NCI-H1105 (cell line): ENCODE data around the gene CALHM3.
"Not testable (repeated sequence)": the region's sequence is repeated elsewhere in the genome, so short reads cannot be mapped to it uniquely, and the experiment has no call there.

ENCODE experiments used
- DNase-seq: peaks from one replicate; lab custom pipeline; 2025; lab: John Stamatoyannopoulos, UW

CALHM3 gene, protein sequence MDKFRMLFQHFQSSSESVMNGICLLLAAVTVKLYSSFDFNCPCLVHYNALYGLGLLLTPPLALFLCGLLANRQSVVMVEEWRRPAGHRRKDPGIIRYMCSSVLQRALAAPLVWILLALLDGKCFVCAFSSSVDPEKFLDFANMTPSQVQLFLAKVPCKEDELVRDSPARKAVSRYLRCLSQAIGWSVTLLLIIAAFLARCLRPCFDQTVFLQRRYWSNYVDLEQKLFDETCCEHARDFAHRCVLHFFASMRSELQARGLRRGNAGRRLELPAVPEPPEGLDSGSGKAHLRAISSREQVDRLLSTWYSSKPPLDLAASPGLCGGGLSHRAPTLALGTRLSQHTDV

DNA sequence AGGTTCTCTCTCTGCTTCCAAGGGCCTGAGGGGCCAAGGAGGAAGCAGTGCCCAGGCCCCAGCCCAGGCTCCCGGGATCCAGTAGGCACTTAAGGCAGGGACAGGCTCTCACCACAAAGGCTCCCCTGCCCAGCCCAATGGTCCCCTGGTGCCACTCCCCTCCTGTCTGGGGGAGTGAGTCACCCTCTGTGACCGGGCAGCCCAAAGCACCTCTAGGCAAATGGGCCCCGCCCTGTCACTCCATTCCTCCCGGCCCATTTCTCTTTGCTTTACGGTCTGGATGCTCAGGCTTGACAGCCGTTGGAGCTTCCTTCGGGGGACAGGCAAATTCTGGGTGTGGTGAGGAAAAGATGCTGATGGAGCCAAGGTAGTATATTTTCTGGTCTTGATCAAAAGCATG, at the start of gene CALHM3:
TSS of gene CALHM3 (minus strand) at position 106 of the 400 bp plus-strand sequence. CDS start 208 bp downstream, outside the sequence.
- DNase-seq = no peak

DNA sequence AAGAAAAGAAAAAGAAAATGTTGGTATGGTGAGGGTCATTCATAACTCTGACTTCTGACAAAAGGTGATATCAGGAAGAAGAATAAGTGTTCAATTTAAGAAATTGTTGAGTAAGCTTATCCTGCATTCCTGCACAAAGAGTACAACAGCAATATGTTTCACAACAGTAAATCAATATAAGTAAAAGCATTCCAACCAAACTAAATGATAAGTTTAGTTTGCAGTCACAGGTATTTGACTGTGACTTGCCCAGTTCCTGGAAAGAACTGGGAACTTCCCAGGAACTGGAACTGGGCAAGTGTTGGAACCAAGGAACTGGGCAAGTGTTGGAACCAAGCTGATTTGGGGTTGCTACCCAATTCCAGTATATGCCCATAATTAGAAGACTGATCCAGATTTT, 49.5 kb upstream of the CALHM3 start:
- DNase-seq = no peak

DNA sequence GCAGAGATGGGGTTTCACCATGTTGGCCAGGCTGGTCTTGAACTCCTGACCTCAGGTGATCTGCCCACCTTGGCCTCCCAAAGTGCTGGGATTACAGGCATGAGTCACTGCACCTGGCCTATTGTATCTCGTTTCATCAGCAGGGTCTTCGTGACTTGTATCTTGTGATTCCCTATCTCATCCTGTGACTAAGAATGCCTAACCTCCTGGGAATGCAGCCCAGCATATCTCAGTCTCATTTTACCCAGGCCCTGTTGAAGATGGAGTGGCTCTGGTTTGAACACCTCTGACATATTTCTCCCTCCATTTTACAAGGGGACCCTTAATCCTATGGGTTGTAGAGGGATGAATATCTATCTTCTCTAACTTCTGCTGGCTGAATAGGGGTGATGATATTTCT, 48.4 kb upstream of the CALHM3 start:
- not testable (repeated sequence) for DNase-seq

DNA sequence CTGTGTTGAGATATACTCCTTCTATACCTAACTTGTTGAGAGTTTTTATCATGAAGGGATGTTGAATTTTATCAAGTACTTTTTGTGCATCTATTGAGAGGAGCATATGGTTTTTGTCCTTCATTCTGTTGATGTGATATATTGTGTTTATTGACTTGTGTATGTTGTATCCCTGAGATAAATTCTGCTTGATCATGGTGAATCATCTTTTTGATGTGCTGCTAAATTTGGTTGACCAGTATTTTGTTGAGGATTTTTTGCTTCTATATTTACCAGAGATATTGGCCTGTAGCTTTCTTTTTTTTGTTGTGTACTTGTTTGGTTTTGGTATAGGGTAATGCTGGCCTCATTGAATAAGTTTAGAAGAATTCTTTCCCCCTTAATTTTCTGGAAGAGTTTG, 46.9 kb upstream of the CALHM3 start:
- DNase-seq = no peak

DNA sequence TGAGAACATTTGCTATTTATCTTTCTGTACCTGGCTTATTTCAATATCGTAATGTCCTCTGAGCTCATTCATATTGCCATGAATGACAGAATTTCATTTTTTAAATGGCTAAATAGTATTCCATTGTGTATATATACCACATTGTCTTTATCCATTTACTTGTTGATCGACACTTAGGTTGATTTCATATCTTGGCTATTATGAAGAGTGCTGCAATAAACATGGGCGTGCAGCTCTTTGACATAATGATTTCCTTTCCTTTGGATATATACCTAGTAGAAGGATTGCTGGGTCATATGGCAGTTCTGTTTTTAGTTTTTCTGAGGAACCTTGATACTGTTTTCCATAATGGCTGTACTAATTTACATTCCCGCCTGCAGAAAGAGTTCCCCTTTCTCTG, 44.6 kb upstream of the CALHM3 start:
- DNase-seq = no peak

DNA sequence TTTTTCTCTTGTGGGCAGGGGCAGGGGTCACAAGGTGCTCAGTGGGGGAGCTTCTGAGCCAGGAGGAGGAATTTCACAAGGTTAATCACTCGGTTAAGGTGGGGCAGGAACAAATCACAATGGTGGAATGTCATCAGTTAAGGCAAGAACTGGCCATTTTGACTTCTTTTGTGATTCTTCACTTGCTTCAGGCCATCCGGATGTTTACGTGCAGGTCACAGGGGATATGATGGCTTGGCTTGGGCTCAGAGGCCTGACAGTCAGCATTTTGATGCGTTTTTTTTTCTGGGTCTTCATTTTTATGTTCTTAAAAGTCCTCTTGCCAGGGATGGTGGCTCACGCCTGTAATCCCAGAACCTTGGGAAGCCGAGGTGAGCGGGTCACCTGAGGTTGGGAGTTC, 43.0 kb upstream of the CALHM3 start:
- not testable (repeated sequence) for DNase-seq

DNA sequence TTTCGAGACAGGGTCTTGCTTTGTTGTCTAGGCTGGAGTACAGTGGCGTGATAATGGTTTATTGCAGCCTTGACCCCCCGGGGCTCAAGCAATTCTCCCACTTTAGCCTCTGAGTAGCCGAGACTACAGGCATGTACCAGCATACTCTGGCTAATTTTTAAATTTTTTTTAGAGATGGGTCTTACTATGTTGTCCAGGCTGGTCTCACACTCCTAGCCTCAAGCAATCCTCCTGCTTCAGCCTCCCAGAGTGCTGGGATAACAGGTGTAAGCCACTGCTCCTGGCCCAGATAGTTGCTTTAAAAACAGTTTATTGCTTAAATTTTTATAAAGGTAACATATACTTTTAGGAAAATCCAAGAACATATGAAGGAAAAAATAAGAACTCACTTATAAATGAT, 40.8 kb upstream of the CALHM3 start:
- DNase-seq = no peak

DNA sequence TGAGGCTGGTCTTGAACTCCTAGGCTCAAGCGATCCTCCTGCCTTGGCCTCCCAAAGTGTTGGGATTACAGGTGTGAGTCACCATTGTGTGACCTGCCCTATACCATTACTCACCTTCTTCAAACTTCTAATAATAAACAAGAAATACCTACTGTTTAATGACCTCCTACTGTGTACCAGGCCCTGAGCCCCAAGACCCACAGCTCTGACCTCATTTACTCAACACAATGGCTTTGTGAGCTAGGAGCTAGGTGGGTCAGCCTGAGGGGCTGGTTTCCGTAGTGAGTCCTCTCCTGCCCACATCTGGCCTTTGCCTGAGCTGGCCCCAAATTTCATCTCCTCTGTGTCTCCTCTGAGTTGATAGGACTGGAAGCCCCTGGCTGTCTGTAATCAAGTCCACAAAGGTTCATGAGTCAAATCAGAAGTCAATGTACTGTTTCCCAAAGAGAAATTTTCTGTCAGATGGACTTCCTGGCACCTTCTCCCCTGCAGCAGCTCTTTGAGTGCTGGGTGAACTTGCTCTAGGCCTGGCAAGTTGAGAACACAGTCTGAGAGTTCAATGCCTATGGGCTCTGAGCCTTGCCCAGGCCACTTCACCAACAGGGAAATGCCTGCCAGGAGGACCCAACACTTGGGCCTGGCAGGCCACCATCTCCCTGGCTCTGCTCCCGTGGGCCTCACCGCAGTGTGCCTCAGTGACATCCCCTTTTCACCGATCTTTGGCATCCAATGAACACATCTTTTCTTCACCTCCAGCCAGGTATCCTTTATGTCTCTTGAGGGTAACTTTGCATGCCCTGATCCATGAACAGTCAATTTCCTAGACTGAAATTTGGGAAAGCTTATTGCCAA, 38.4 kb upstream of the CALHM3 start:
- DNase-seq = no peak

DNA sequence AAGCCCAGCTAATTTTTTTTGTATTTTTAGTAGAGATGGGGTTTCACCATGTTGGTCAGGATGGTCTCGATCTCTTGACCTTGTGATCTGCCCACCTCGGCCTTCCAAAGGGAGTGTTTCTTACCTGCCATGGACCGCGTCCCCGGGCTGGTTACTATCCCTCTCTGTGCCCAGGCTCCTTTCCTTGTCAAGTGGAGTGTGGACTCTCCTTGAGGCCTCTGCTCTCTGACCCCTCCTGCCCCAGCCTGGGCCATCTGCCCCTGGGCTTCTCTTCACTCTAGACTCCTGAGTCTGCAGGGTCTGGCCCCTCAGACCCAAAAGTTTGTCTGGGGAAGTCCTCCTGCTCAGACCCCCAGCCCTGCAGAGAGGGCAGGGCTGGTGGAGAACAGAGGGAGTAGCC, 35.2 kb upstream of the CALHM3 start:
- no peak for DNase-seq

DNA sequence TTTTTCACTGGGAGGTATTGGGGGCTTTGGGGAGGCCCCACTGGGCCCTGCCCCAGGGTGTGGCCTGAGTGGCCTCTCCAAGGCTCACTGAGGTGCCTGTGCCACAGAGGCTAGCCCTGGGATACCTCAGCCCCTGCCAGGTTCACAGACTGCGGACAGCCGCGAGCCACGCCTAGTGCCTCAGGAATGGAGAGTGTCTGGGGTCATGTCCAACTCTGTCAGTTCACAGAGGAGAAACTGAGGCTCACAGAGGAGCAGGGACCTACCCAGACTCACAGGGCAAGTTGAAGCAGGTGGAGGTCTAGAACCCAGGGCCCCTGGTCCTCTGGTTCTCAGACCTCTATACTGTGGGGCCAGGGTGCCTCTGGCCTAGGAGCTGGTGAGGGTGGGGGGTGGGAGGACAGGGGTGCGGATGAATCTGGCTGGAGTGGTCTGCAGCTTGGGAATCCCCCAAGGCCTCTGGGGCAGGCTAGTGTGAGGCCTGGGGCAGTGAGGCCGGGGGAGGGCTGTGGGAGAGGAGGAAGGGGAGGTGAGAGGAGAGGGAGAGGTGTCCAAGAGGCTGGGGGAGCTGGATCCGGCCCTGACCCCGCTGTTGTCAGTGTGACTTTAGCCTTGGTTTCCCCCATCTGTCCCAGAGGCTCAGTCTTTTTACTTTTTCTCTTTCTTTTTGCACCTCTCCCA, 34.5 kb upstream of the CALHM3 start:
- DNase-seq = no peak

DNA sequence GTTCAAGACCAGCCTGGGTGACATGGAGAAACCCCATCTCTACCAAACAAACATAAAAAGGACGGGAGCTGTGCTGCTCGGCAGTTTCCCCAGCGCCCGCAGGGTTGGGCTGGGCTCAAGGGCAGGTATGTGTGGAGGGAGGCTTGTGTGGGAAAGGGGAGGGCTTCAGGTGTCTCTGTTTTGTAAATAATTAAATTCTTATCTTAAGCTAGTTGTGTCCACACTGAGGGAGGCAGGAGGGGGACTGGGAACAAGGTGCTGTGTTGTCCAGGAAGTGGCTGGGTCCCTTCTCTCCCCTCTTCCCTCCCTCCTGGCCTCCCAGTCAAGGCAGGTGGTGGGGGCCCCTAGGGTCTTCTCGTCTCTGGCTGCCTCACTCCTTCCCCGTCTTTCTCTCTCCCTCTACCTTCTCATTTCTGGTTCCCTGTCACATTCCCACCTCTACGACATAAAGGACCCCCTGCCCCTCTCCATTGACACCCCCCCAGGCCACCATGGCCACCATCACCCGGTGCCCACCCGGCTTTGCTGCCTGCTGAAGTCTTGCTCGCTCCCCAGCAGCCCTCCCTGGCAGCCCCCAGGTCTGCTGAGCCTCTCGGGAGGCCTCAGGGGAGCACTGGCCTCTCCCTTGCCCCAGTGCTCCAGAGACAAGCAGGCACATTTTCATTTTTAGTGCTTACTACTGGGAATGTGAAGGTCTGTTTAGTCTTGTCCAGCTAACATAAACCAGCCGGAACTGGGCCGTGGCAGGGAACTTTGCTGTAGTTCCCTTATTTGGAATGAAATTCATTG, 33.7 kb upstream of the CALHM3 start:
- no peak for DNase-seq

DNA sequence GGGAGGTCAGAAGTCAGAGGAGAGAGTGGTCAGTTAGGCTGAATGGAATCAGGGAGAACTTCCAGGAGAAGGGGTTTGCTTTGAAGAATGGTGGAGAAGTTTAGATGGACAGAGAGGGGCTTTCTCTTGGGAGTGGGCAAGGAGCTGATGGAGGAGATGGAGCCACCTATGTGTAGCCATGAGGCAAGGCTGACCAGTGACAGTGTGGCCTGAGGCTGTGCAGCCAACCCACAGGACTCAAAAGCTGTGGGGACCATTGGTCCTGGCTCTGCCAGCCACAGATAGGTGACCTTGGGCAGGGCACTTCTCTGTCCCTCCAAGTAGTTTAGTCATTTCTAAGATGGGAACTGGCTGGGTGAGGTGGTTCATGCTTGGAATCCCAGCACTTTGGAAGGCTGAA, 33.1 kb upstream of the CALHM3 start:
- no peak for DNase-seq

DNA sequence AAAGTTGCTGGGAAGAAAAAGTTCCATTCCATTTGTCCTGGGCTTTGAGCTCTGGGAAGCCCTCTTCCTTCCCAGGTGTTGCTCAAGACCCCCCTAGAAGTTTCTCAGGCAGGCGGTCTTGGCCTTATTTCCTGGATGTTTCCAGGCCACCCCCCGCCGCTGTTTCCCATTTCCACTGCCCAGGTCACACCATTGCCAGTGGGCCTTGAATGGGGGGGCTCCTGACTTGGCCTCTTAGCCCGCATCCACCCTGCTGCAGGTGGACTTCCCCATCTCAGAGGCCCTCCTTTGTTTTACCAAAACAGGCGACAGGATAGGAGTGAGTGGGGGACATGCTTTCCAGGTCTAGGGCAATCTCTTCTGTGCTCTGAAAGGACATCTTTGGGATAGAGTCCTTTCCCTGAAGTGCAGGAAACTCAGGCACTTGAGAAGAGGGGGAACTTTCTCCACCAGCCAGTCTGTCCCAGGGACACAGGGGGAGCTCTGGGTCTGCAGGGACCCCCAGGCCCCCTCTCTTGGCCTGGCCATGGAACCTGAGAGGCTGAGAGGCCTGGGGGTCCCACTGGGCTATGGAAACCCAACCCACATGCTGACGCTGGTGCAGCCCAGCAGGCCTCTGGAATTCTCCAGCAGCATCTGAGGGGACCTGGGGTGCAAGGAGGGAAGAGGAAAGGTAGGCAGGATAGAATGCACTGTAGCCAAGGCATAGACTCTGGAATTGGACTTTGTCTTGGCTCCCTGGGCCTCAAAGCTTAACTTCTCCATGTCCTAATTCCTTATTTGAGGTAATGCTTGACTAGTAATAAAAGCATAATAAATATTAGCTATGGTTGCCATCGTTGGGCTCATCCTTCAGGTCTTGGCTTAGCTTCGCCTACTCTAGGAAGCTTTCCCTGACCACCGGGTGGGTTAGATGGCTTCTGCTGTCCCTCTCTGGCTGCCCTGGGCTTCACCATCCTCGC, 32.0 kb upstream of the CALHM3 start:
- DNase-seq = no peak

DNA sequence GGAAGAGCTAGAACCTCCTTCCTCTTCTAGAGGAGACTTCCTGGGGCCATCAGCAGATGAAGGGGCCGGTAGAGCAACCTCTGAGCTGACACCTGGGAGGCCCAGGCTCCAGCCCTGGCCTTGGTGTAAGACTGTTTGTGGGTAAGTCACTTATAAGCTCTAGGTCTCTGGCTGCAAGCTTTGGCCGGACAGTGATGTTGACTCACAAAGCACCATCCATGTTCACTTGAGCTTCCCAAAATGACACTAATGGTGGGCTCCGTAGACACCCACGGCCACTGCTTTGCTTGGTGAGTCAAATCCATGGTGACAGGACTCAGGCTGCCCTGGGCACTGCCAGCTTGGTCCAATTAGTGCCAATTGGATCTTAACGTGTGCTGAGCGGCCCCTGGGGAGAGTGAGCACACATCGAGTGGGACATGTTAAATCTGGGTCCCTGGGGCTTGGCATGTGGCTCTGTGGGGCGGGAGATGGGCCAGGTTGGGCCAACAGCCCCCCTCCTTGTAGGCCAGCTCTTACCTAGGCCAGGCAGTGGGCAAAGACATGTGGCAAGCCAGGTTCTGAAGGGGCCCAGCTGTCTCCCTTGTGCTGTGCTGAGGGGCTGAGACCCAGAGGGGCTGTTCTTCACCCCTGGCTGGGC, 31.1 kb upstream of the CALHM3 start:
- no peak for DNase-seq

DNA sequence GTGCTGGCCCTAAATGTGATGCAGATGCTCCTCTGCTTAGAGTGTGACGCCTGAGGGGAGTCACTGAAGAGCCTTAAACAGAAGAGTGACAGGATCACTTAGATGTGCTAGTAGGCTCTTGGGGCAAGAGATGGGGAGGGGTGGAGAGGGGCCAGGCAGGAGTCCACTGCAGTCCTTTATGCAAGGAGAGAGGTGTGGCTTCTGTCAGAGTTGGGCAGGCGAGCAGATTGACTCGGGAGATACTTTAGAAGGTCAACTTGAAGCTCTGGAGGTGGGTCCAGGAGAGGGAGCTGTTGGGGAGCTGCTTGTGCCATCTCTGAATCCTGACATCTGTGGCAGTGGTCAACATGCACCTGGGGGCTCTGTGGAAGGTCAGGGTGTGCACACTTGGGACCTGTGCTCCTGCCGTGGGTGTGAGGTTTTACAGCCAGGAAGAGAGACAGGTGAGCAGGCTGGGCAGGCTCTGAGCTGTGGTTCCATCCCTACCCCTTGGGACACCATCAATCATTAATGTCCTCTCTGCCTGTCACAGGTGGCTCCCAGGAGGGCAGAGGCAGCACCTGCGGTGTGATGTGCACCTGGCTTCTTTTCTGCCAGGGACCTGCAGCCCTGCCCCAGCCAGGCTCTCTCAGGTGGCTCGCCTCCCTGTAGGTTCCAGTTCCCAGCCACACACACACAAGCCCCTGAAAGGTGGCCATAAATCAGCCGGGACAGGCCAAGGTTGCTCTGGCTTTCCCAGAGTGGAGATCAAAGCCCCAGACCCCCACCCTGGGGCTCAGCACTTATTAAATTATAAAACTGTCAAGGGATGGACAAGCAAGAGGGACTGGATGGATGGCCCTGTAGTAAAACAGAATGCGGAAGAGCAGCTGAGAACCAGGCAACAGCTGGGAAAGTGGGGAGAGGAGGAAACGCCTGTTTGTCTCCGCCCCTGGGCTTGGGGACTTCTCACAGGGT, 28.5 kb upstream of the CALHM3 start:
- DNase-seq = peak; percentile 75

DNA sequence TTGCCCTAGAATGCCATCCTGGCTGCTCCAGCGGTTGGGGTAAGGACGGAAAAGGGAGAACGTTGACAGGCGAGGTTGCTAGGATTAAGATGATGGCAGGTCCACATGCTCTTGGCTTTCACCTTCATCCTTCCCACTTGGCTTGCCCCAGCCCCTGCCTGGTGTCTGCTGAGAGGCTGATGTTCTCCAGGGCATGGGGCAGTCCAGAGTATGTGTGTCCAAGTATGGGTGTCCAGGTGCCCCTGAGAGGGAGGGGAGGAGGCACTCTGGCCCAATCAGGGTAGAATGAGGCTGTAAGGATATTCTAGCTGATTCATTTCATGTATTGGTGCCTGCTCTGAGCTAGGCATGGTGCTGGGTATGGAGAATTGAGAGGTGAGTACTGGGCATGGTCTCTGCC, 27.0 kb upstream of the CALHM3 start:
- DNase-seq = no peak

DNA sequence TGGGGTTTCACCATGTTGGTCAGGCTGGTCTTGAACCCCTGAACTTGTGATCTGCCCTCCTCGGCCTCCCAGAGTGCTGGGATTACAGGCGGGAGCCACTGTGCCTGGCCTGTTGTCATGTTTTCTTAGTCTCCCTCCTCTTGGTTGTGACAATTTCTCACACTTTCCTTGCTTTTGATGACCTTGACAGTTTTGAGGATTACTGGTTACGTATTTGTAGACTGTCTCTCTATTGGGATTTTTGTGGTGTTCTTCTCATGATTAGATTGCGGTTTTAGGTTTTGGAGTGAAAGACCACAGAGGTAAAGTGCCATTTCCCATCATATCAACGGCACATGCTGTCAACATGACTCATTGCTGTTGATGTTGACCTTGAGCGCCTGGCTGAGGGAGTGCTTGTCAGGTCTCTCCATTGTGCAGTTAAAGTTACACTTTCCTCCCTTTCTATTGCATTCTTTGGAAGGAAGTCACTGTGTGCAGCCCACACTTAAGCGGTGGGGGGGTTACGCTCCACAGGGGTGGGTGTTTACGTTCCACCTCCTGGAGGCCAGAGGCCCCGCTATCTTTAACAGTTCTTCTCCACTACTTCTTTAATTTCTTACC, 25.2 kb upstream of the CALHM3 start:
- no peak for DNase-seq

DNA sequence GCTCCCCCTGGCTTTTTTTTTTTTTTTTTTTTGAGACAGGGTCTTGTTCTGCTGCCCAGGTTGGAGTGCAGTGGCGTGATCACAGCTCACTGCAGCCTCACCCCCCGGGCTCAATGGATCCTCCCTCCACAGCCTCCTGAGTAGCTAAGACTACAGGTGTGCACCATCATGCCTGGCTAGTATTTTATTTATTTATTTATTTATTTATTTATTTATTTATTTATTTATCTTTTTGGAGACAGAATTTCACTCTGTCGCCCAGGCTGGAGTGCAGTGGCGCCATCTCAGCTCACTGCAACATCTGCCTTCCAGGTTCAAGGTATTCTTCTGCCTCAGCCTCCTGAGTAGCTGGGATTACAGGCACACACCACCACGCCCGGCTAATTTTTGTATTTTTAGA, 24.7 kb upstream of the CALHM3 start:
- not testable (repeated sequence) for DNase-seq
